Stimulated activated CD4-positive, alpha-beta T cell treated with anti-CD3 and anti-CD28 coated beads, Interleukin-1b, Interleukin-23, amount 100 ng/mL, for 24 hours (primary cell): ENCODE data around the gene RPP25.
"Not testable (repeated sequence)": the region's sequence is repeated elsewhere in the genome, so short reads cannot be mapped to it uniquely, and the experiment has no call there.

Experiments used
- DNase-seq, 4 experiments: peaks; one replicate each; pipeline ENCODE4 v3.0.0-alpha.2; 2020; ENCODE audit warnings: low read depth in 4 of 4, low spot score in 1 of 4

Gene RPP25

DNA sequence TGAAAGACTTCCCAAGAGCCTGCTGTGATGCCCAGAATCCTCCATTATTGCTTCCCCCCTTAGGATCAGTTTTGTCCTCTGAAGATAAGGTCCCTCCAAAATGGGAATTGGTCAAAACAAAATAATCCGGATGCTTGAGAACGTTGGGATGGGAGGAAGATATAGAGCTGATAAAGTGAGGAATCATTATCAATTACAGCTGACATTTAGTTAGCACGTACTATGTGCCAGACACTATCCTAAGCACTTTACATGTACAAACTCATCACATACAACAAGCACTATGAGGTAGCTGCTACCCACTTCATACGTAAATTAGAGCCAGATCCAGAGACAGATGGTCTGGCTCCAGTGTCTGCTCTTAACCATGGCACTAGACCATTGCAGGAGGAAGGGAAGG lies 6.6 kb upstream of the RPP25 start:
- DNase-seq: no peak

DNA sequence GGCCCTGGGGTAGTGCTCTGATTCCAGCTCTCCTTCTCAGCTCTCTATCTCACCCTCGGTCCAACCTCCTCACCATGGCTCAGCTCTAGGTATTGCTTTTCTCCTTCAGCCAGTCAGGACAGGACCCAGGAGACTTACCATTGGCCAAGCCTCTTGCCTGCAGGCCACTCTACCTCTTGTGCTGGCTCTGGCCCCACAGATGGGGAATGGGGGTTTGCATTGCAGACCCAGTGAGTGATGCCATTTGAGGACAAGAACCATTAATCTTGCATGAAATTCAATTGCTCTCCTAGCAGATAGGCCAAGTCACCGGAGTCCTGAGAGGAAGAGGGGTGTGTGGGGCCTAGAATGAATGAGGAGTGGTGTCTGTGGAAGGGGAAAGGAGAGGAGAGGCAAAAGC lies 6.1 kb upstream of the RPP25 start:
- DNase-seq: no peak

DNA sequence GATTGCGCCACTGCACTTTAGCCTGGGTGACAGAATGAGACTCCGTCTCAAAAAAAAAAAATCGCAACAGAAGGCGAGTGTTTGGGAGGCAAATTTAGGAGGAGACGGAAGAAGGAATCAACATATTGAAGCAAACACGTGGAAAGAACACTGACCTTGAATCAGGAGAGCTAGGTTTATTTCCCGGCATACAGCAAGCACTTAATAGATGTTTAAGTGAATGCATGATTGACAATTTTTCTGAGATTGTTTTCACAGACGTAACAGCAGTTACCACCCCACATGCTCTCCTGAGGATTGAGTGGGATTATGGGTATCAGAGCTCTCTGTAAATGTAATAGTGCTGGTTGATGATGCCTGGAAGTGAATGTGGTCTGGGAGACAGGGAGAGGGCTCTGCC lies 5.6 kb upstream of the RPP25 start:
- DNase-seq: no peak

- DNase-seq: no peak
These were observed 5.0 kb upstream of the RPP25 start for GRCh38 chr15:74961616-74962015.

DNA sequence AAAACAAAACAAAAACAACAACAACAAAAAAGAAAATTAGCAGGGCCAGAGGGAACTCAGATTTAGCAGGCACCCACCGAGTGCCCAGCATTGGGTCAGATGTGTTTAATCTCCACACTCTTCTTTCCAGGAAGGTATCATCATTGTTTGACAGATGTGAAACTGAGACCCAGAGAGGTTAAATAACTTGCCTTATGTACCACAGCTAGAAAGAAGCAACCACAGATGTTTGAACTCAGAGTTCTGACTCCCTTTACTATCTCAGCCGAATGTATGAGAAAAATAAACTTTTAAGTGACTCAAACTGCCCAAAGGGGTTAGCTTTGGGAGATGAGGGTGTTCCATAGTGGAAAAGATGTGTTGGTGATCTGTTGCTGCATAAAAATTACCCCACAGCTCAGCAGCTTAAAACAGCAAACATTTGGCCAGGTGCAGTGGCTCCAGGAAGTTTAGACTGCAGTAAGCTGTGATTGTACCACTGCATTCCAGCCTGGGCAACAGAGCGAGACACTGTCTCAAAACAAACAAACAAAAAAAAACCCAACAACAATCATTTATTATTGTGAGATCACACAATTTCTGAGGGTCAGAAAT lies 4.5 kb upstream of the RPP25 start:
- no peak for DNase-seq

DNA sequence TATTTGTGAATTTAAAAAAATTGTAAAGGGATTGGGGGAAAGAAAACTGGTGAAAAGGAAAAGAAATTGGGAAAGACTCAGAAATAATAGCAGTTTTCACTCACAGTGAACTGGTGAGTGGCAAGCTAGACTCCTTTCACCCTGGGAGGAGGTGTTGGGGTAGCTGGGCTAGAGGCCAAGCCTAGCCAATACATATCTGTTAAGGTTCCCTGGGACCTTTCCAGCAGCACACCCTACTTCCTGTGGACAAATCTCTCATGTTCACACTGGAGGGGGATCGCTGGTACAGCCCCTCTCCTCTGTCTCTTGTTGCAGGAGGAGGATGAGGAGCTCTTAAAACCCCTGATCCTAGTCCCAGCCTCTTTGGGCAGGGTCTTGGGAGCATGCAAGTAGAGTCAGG lies 3.7 kb upstream of the RPP25 start:
- DNase-seq: no peak

DNA sequence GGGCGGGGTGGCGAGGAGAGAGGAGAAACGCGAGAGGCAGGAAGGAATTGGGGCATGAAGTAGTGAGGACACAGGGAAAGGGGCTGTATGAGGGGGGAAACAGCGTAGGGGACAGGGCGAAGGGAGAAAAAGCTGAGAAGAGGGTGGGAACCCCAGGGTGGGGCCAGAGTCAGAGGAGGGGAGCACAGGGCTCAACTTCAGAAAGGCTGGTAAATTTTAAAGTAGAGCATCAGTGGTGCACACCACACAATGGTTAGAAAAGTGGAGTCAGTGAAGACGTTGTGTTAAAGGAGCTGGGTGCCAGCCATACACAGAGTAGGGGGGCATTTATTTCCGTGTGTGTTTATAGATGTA lies 3.0 kb upstream of the RPP25 start:
- no peak for DNase-seq

DNA sequence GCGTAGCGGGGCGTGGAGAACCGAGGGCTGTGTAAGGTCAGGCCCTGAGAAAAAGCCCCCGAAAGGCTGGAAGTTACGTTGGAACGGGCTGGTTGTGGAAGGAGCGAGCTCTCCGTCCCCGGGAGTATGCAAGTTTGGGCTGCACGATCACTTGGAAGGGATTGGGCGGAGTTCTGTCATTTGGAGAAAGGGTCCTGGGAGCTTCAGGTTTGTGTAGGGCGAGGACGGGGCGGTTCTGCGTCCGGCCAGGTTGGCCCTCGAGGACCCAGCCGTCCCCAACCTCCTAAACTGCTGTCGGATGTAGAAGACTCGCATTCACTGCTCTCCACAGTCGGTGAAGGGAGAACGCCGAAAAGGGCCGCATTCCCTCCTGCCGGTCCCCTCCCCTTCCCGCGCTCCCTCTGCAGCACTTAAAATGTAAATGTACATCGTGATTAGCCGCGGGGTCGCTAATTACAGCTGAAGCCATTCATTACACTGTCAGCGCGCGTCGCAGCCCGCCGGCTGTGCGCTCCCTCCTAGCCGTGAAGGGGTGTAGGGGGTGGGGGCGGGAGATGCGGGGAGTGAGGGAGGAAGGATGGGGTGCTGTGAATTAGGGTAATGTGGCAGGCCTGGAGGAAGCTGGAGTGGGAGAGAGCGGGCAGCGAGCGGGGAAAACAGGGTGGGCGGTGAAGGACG lies 2.5 kb upstream of the RPP25 start:
- DNase-seq: no peak

- no peak for DNase-seq
These were observed 1.8 kb upstream of the RPP25 start for GRCh38 chr15:74958320-74958907.

DNA sequence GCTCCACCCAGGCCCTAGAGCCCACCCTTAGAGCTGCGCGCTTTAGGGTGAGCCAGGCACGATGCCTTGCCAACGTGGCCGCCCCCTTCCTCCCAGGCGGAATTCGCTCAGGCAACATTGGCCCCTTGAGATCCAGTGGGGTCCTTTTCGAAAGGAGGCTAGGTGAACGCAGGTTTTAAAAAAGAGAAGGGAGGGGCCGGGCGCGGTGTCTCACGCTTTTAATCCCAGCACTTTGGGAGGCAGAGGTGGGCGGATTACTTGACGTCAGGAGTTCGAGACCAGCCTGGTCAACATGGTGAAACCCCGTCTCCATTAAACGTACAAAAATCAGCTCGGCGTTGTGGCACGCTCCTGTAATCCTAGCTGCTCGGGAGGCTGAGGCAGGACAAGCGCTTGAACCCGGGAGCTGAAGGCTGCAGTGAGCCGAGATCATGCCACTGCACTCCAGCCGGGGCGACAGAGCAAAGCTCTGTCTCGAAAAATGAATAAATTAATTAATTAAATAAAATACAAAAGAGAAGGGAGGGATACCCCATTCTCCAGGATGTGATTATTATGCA lies 984 bp upstream of the RPP25 start:
- DNase-seq: no peak

DNA sequence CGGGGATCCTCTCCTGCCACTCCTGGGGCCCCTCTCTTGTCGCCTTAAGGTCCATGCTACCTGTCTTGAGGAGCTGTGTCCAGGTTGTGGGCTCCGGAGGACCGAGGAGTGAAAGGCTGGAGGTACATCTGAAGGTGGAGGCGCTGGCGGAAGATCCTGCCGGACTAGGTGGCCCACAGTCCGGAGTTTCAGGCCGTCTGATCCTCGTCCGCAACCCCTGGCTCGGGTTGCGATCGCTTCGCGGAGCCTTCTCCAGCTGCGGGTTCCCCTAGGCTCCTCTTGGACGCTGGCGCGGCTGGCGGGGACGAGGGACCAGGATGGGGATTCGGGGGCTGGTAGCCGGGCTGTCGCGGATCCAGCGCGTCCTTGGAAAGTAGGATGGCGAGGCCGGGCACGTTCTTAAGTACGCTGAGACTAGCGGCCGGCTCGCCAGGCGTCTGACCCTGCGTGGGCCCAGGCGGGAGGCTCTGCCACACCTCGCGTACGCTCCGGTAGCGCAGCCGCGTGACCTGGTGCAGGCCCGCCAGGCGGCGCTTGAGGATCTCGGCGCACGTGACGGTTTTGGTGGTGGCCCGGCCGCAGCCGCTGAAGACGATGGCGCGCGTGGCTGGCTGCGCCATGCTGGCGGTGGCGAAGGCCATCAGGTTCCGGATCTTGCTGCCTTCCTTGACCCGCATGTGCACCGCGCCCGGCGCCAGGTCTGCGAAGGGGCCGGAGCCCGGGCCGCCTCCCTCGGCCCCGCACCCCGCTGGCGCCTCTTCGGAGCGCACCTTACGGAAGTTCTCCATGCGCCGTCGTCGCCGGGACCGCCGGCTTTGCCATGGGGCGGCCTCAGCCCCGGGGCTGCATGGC lies 550 bp downstream of the RPP25 start:
- DNase-seq: peak in 2 of 4 experiments; percentile 58 to 60

DNA sequence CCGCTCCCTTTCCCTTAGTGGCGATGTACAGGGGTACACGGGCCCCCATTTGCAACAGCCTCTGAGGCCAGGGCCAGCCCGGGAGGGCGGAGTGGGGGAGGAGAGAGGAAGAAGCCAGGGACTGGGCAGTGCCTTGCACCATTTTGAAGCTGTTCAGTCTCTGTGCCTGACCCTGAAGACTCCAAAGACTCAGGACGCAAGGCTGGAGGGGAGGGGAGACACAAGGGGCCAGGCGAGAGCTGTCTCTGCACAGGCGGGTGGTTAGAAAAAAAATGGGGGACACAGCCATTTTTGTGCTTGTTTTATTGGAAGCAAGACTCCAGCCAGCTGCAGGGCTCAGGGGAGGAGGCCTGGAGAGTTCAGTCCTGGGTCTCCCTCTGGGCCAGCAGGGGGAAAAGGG lies 1.6 kb downstream of the RPP25 start:
- DNase-seq: no peak

DNA sequence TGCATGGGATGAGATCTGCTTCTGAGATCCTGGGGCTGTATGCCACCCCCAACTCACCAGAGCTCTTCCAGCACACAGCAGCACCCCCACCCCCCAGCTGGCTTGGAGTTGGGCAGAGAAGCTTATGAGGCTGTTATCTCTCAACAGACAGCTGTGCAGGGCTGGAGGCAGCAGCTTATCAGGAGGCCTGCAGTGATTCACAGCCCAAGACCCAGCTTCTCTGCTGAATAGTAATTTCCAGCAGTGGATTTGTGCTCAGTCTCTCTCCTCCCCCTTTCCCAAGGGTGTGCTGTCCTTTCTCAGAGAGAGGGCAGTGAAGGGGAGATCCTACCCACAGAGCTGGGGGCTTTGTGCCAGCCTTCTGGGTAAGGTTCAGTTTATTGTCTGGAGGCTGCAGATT lies 2.1 kb downstream of the RPP25 start:
- DNase-seq: no peak

- no peak for DNase-seq
These were observed 5.6 kb downstream of the RPP25 start for GRCh38 chr15:74951006-74951405.

GRCh38 chr15:74950078-74950908 lies 6.3 kb downstream of the RPP25 start:
- DNase-seq: peak; percentile 42 to 69 (median 64)

DNA sequence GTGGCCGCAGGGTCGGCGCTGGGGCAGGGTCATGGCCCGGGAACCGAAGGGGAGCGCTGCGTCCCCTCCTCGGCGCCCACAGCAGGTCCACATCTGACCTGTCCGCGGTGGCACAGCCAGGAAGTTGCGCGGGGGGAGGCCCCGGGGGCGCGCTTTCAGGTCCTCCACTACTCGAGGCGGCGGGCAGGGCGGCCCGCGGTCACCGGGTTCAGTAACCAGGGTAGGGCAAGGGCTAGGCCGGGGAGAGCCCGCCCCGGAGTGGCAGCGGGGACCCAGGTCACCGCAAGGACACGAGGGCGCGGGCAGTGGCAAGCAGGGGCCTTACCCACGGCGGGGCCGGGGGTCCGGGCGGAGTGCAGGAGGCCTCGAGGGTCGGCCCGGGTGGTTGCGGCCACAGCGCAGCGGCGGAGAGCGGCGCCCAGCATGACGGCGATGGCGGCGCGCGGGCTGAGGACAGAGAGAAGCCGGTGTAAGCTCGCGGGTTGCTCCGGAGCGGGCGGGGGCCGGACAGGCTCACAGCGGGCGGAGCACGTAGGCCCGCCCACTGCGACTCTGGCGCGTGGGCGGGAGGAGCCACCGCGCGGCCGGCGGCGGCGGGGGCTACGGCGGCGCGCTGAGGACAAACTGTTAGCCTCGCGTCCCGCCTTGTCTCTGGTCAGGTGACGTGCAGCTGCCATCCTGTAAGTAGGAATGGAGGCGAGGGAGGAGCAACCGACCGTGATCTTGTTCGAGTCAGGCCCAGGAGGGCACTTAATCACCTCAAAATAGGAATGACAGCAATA lies 18.8 kb downstream of the RPP25 start, which contains the start of gene COX5A:
COX5A (minus strand) TSS at position 484 of the 782 bp plus-strand sequence; CDS start at position 425, 59 bp downstream.
- DNase-seq: peak; percentile 77 to 89 (median 81)

- DNase-seq: no peak
These were observed 19.3 kb downstream of the RPP25 start for GRCh38 chr15:74937272-74937589.

- not testable (repeated sequence) for DNase-seq
These were observed 21.4 kb downstream of the RPP25 start for GRCh38 chr15:74935193-74935592.

GRCh38 chr15:74933573-74933972 lies 23.0 kb downstream of the RPP25 start:
- no peak for DNase-seq

GRCh38 chr15:74928771-74929198 lies 27.8 kb downstream of the RPP25 start:
- no peak for DNase-seq
